CD4-positive, alpha-beta T cell treated with Interleukin-17A for 4 hours (primary cell): ENCODE results near the gene SIRPG.

Source experiments
- DNase-seq: peaks from one replicate; pipeline ENCODE4 v3.0.0-alpha.2; 2020; ENCODE audit warnings: mixed read lengths

SIRPG gene

GRCh38 chr20:1588533-1589460 is 68.8 kb downstream of the SIRPG start:
- DNase-seq, result no peak

GRCh38 chr20:1587781-1588532 is 69.6 kb downstream of the SIRPG start:
- DNase-seq, result no peak

GRCh38 chr20:1579488-1579887 is 78.1 kb downstream of the SIRPG start:
- DNase-seq, result no peak
